HepG2 (cell line): ENCODE results near the gene LRIG1. TPM values are rescaled to one million over a fixed set of nuclear protein-coding genes. Genes with fewer than 3 reads are reported as not detected.

Source experiments
- ATAC-seq: fragments of 200-7000 bp; cut with Tn5 transposase; 3 replicates; pipeline ENCODE4 v1.9.1; 2020; ENCODE audit warnings: mild to moderate bottlenecking, moderate library complexity
- BruUV-seq: library from RNA; stranded (reverse); fragments of 400-500 nt; replicated peaks from 2 replicates; lab custom pipeline; 2021; lab: Mats Ljungman, UMichigan
- CTCF ChIA-PET: fragments of 300-600 bp; formaldehyde crosslinking; extraction: SDS; loops from one replicate; lab custom pipeline; 2021; ENCODE audit warnings: low total read pairs, inconsistent platforms, low intra/inter-chr PET ratio; lab: Yijun Ruan, JAX
- POLR2A ChIA-PET: fragments of 350-600 bp; sonication (Branson Sonifier 250); formaldehyde crosslinking; loops from one replicate; lab custom pipeline; 2020; ENCODE audit warnings: antibody characterized with exemption, inconsistent platforms; lab: Yijun Ruan, JAX
- DNase-seq: peaks from one replicate; pipeline ENCODE4 v3.0.0-alpha.2; 2015; ENCODE audit warnings: low spot score
- FAIRE-seq: peaks from 3 replicates; lab custom pipeline; 2011; peaks lifted over from hg19 to GRCh38; lab: Jason Lieb, UNC
- H2AFZ ChIP-seq: one replicate; pipeline ENCODE4 v1.6.1; 2011; ENCODE audit warnings: low read length, inconsistent platforms
- H3K27ac ChIP-seq: fragments of 300-600 bp; 3 replicates; pipeline ENCODE4 v1.8.0; 2011; ENCODE audit warnings: mixed run types, mild to moderate bottlenecking, mixed read lengths, low read length, inconsistent platforms; ENCODE audit not compliant: insufficient read depth; ENCODE audit errors: extremely low read length
- H3K27me3 ChIP-seq, 2 experiments: fragments of 200-600 bp in 1 of 2; 2 replicates in 1 of 2; 3 replicates in 1 of 2; pipeline versions ENCODE4 v1.6.0 to v1.8.0; 2011; ENCODE audit warnings: low read length in 2 of 2, mild to moderate bottlenecking in 2 of 2, moderate library complexity in 2 of 2, inconsistent platforms in 1 of 2; ENCODE audit not compliant: insufficient read depth in 2 of 2, control insufficient read depth in 1 of 2
- H3K36me3 ChIP-seq, 2 experiments: fragments of 200-600 bp in 1 of 2; replicated peaks in 1 of 2; 2 replicates in 1 of 2; 3 replicates in 1 of 2; pipeline versions ENCODE4 v1.5.1 to v1.8.0; 2011; ENCODE audit warnings: low read length in 2 of 2, inconsistent platforms in 1 of 2; ENCODE audit not compliant: insufficient read depth in 2 of 2, control insufficient read depth in 1 of 2
- H3K4me1 ChIP-seq: 2 replicates; pipeline ENCODE4 v1.5.1; 2012; ENCODE audit warnings: low read length, inconsistent platforms; ENCODE audit not compliant: insufficient read depth
- H3K4me2 ChIP-seq: 2 replicates; pipeline ENCODE4 v1.6.0; 2011; ENCODE audit warnings: low read depth, low read length, inconsistent platforms
- H3K4me3 ChIP-seq, 3 experiments: fragments of 200-600 bp in 1 of 3; sonication (generic), shearing (Covaris generic) in 1 of 3; replicated peaks in 1 of 3; 2 replicates each; pipeline ENCODE4 v1.5.1; 2011 to 2016; ENCODE audit warnings: low read length in 3 of 3, inconsistent platforms in 2 of 3, low read depth in 2 of 3, mild to moderate bottlenecking in 2 of 3, control low read depth in 1 of 3, mixed read lengths in 1 of 3; ENCODE audit not compliant: insufficient read depth in 1 of 3
- H3K79me2 ChIP-seq: one replicate; pipeline ENCODE4 v1.6.1; 2011; ENCODE audit warnings: low read length, inconsistent platforms; ENCODE audit not compliant: insufficient read depth
- H3K9ac ChIP-seq: 2 replicates; pipeline ENCODE4 v1.6.0; 2011; ENCODE audit warnings: mild to moderate bottlenecking, low read depth, low read length, inconsistent platforms; ENCODE audit not compliant: insufficient read depth
- H3K9me3 ChIP-seq: 2 replicates; pipeline ENCODE4 v1.5.1; 2012; ENCODE audit warnings: mild to moderate bottlenecking, low read length
- H4K20me1 ChIP-seq: 2 replicates; pipeline ENCODE4 v1.6.0; 2011; ENCODE audit warnings: inconsistent platforms, mild to moderate bottlenecking, low read length, moderate library complexity; ENCODE audit not compliant: insufficient read depth
- ARNT ChIP-seq: fragments of 450-650 bp; IDR thresholded peaks from 2 replicates; pipeline ENCODE4 v1.6.1; 2017
- ATF7-NPFF ChIP-seq: sonication (generic); formaldehyde crosslinking; IDR thresholded peaks from 2 replicates; pipeline ENCODE4 v1.8.1; 2023; ENCODE audit warnings: mild to moderate bottlenecking, low read depth, missing genetic modification reagents, moderate library complexity
- FIP1L1 ChIP-seq: fragments of 200-400 bp; formaldehyde crosslinking; IDR thresholded peaks from 2 replicates; pipeline ENCODE4 v1.6.1; 2018; ENCODE audit warnings: low read depth, mild to moderate bottlenecking, low read length, moderate library complexity, borderline replicate concordance; ENCODE audit not compliant: insufficient read depth
- FOXM1 ChIP-seq: sonication (generic); formaldehyde crosslinking; IDR thresholded peaks from 2 replicates; pipeline ENCODE4 v1.5.0; 2020; ENCODE audit warnings: missing genetic modification reagents
- HOXA5 ChIP-seq: sonication (generic); formaldehyde crosslinking; IDR thresholded peaks from 2 replicates; pipeline ENCODE4 v1.4.0; 2020; ENCODE audit warnings: missing genetic modification reagents
- MAFF ChIP-seq: IDR thresholded peaks from 2 replicates; pipeline ENCODE4 v1.6.1; 2011; ENCODE audit warnings: low read depth, low read length, improper control_type of control experiment
- MAFK ChIP-seq, 2 experiments: IDR thresholded peaks in 1 of 2; conservative IDR thresholded peaks in 1 of 2; 2 replicates each; pipeline ENCODE4 v1.6.1; 2011; ENCODE audit warnings: improper control_type of control experiment in 2 of 2, low read length in 2 of 2
- MZF1 ChIP-seq: sonication (generic); formaldehyde crosslinking; IDR thresholded peaks from 2 replicates; pipeline ENCODE4 v1.8.1; 2023; ENCODE audit warnings: mild to moderate bottlenecking, missing genetic modification reagents, borderline replicate concordance
- SIX1 ChIP-seq: sonication (generic); formaldehyde crosslinking; IDR thresholded peaks from 2 replicates; pipeline ENCODE4 v1.4.0; 2020; ENCODE audit warnings: missing genetic modification reagents, borderline replicate concordance
- ZNF234 ChIP-seq: sonication (generic); formaldehyde crosslinking; conservative IDR thresholded peaks from 2 replicates; pipeline ENCODE4 v1.5.1; 2020; ENCODE audit warnings: mild to moderate bottlenecking, missing genetic modification reagents
- ZNF878 ChIP-seq: sonication (generic); formaldehyde crosslinking; IDR thresholded peaks from 2 replicates; pipeline ENCODE4 v1.8.1; 2023; ENCODE audit warnings: mild to moderate bottlenecking, missing genetic modification reagents, moderate library complexity
- WGBS: methylation state at CpG from one replicate; pipeline ENCODE4 v1.1.6; 2017; ENCODE audit warnings: low lambda C conversion rate; 5-methylcytosine and 5-hydroxymethylcytosine counted together
- in situ Hi-C: cut with HindIII; loops from 2 replicates; pipeline ENCODE4 v1.10.0; 2017; ENCODE audit warnings: low pct_unique_long_range_greater_than_20kb; ENCODE audit not compliant: extremely low pct_ligation_motif_present
- intact Hi-C: fragments of 100-400 bp; cut with micrococcal nuclease; formaldehyde crosslinking; loops from one replicate; pipeline ENCODE4 v1.10.0; 2022; ENCODE audit not compliant: unreplicated experiment
- polyA plus RNA-seq, 8 experiments: library from polyadenylated mRNA; depleted of rRNA in 3 of 8; stranded (reverse) in 7 of 8; unstranded in 1 of 8; fragments of >200 nt; fragmentation: Illumina TruSeq in 4 of 8; extraction: Trizol in 4 of 8; gene quantifications; 2 replicates each; pipeline versions ENCODE4 v1.2.1 to v1.2.3, GENCODE V29; 2011 to 2016; ENCODE audit warnings: low read depth in 4 of 8, missing spikeins in 1 of 8, mixed read lengths in 1 of 8; ENCODE audit not compliant: insufficient read depth in 1 of 8
- total RNA-seq, 5 experiments: library from RNA; depleted of rRNA; stranded (reverse); fragments of >200 nt; fragmentation: Illumina TruSeq; extraction: Trizol; gene quantifications; 2 replicates each; pipeline ENCODE4 v1.2.3, GENCODE V29; 2016; ENCODE audit warnings: low read depth in 1 of 5
- TF ChIP-seq, protein P1 (sequence below): IDR thresholded peaks from 2 replicates; pipeline ENCODE4 v1.6.1; 2016; ENCODE audit warnings: low read depth, missing genetic modification reagents, missing compliant biosample characterization
- TF ChIP-seq, protein P2 (sequence below): sonication (generic); formaldehyde crosslinking; IDR thresholded peaks from 2 replicates; pipeline ENCODE4 v1.4.0; 2020; ENCODE audit warnings: missing genetic modification reagents, borderline replicate concordance

LRIG1 gene
- total and polyA plus RNA-seq, 2 of the 13 experiments (the other 11 are each of a cell fraction or from before 2014, with no cell fraction given) = 17.8 to 24.8 TPM

DNA sequence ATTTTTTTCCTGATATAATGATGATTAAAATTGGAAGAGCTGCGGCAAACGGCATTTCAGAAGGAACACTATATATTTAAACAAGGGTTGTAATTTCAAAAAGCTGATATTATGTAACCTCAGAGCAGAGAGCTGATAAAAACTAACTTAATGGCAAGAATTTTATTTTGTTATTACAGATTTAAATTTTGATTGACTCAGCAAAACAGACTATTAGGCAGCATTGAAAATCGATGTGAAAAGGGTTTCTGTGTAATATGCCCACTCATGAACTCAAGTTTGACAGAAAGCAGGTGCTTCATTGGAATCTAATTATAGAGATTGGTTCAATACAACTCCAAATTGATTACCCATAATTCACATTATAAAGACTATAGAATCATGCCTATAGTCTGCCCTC is 24.9 kb upstream of the LRIG1 start:
- no peaks in the 10 kb centered on the region for H3K4me1 ChIP-seq
- no TSS peak for BruUV-seq
- in situ Hi-C loops = no loop called here
- 57% methylated on average over 3 of the region's 3 CpGs for WGBS
- no peaks in the 10 kb centered on the region for H3K9me3 ChIP-seq
- no peak for DNase-seq
- H3K4me3 ChIP-seq = no peak overlapping the region
- H3K79me2 ChIP-seq = no peaks in the 10 kb centered on the region
- H4K20me1 ChIP-seq = no peaks in the 10 kb centered on the region
- ChIA-PET CTCF (no interaction called here), POLR2A (no interaction called here)
- H3K27me3 ChIP-seq = no peaks in the 10 kb centered on the region; a peak in 2 of 5 replicates
- no peak overlapping the region for H2AFZ ChIP-seq
- no peak overlapping the region for H3K4me2 ChIP-seq
- ATAC-seq = no peak
- no peaks in the 10 kb centered on the region for H3K36me3 ChIP-seq
- no peak overlapping the region for H3K27ac ChIP-seq
- H3K9ac ChIP-seq = no peak overlapping the region
- FAIRE-seq = no peak
- intact Hi-C loops = no loop called here
- TF ChIP-seq MAFK (conservative IDR thresholded peaks at IDR 0.05 in 1 of 2, IDR thresholded peaks at IDR 0.05 in 1 of 2; ENCODE audit: low read length in 2 of 2) = peak; percentile 74 to 91
- peak; percentile 79 for TF ChIP-seq MAFF
- no peak for TF ChIP-seq ZNF878 (CRISPR knock-in tag)

DNA sequence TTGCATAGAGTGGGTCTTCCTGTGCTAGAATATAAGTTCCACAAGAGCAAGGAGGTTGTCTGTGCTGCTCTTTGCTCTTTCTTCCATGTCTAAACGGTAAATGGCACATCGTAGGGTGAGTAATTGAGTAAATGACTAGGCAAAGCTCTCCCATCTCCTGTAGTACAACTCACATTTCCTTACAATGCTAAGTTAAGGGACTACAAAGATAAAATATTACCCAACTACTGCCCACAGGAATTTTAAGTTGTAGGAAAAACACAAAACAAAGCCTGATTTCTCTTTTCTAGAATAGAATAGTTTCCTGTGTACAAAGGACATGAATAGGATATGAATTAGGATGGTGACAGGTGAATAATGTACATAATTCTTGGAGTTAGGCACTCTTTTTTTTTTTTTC is 19.9 kb upstream of the LRIG1 start:
- no peaks in the 10 kb centered on the region for H4K20me1 ChIP-seq
- H3K27ac ChIP-seq = no peak overlapping the region
- H3K36me3 ChIP-seq = no peaks in the 10 kb centered on the region
- H3K4me2 ChIP-seq = no peak overlapping the region
- H3K9ac ChIP-seq = no peak overlapping the region
- POLR2A ChIA-PET = no interaction called here
- peaks cover 0 to 9% of the 10 kb centered on the region in 2 experiments; a peak in 2 of 5 replicates for H3K27me3 ChIP-seq
- FAIRE-seq = no peak
- H3K79me2 ChIP-seq = no peaks in the 10 kb centered on the region
- 2% methylated on average over 2 of the region's 2 CpGs for whole genome bisulfite sequencing
- H3K4me1 ChIP-seq = no peaks in the 10 kb centered on the region
- no peak for DNase-seq
- intact Hi-C loops = no loop called here
- in situ Hi-C loops = no loop called here
- H3K9me3 ChIP-seq = no peaks in the 10 kb centered on the region
- no peak for TF ChIP-seq SIX1 (CRISPR knock-in tag)
- TF ChIP-seq MZF1 (CRISPR knock-in tag) = no peak
- TF ChIP-seq HOXA5 (CRISPR knock-in tag) = no peak
- TF ChIP-seq, protein P1, sequence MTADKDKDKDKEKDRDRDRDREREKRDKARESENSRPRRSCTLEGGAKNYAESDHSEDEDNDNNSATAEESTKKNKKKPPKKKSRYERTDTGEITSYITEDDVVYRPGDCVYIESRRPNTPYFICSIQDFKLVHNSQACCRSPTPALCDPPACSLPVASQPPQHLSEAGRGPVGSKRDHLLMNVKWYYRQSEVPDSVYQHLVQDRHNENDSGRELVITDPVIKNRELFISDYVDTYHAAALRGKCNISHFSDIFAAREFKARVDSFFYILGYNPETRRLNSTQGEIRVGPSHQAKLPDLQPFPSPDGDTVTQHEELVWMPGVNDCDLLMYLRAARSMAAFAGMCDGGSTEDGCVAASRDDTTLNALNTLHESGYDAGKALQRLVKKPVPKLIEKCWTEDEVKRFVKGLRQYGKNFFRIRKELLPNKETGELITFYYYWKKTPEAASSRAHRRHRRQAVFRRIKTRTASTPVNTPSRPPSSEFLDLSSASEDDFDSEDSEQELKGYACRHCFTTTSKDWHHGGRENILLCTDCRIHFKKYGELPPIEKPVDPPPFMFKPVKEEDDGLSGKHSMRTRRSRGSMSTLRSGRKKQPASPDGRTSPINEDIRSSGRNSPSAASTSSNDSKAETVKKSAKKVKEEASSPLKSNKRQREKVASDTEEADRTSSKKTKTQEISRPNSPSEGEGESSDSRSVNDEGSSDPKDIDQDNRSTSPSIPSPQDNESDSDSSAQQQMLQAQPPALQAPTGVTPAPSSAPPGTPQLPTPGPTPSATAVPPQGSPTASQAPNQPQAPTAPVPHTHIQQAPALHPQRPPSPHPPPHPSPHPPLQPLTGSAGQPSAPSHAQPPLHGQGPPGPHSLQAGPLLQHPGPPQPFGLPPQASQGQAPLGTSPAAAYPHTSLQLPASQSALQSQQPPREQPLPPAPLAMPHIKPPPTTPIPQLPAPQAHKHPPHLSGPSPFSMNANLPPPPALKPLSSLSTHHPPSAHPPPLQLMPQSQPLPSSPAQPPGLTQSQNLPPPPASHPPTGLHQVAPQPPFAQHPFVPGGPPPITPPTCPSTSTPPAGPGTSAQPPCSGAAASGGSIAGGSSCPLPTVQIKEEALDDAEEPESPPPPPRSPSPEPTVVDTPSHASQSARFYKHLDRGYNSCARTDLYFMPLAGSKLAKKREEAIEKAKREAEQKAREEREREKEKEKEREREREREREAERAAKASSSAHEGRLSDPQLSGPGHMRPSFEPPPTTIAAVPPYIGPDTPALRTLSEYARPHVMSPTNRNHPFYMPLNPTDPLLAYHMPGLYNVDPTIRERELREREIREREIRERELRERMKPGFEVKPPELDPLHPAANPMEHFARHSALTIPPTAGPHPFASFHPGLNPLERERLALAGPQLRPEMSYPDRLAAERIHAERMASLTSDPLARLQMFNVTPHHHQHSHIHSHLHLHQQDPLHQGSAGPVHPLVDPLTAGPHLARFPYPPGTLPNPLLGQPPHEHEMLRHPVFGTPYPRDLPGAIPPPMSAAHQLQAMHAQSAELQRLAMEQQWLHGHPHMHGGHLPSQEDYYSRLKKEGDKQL (CRISPR knock-in tag) = no peak
- no peak for TF ChIP-seq ARNT
- no peak for TF ChIP-seq FIP1L1
- no peak for TF ChIP-seq ZNF234 (CRISPR knock-in tag)
- TF ChIP-seq FOXM1 = no peak
- no peak for TF ChIP-seq ATF7-NPFF (CRISPR knock-in tag)
- TF ChIP-seq, protein P2, sequence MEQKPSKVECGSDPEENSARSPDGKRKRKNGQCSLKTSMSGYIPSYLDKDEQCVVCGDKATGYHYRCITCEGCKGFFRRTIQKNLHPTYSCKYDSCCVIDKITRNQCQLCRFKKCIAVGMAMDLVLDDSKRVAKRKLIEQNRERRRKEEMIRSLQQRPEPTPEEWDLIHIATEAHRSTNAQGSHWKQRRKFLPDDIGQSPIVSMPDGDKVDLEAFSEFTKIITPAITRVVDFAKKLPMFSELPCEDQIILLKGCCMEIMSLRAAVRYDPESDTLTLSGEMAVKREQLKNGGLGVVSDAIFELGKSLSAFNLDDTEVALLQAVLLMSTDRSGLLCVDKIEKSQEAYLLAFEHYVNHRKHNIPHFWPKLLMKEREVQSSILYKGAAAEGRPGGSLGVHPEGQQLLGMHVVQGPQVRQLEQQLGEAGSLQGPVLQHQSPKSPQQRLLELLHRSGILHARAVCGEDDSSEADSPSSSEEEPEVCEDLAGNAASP (CRISPR knock-in tag) = no peak
- H3K4me3 ChIP-seq = no peak overlapping the region
- no TSS peak for BruUV-seq
- no peak for ATAC-seq
- CTCF ChIA-PET = no interaction called here
- no peak overlapping the region for H2AFZ ChIP-seq
